K562 (cell line): ENCODE results near the gene RUFY2. TPM values are rescaled to one million over a fixed set of nuclear protein-coding genes. Genes with fewer than 3 reads are reported as not detected.

Experiments
- ATAC-seq: fragments of 200-7000 bp; cut with Tn5 transposase; 3 replicates; pipeline ENCODE4 v1.9.1; 2020; ENCODE audit warnings: moderate library complexity
- BruUV-seq: library from RNA; stranded (reverse); fragments of 400-500 nt; replicated peaks from 2 replicates; lab custom pipeline; 2021; lab: Mats Ljungman, UMichigan
- CTCF ChIA-PET: fragments of 300-600 bp; formaldehyde crosslinking; extraction: SDS; loops from one replicate; lab custom pipeline; 2021; ENCODE audit warnings: low intra/inter-chr PET ratio; lab: Yijun Ruan, JAX
- POLR2A ChIA-PET: fragments of 300-600, 350-650 bp; sonication (Branson Sonifier 250); formaldehyde crosslinking; extraction: SDS; loops from one replicate; lab custom pipeline; 2021; ENCODE audit warnings: antibody characterized with exemption, inconsistent platforms; lab: Yijun Ruan, JAX
- DNase-seq, 4 experiments: peaks; one replicate each; pipeline versions ENCODE4 v3.0.0 to v3.0.0-alpha.2; 2011 to 2018; ENCODE audit warnings: low spot score in 3 of 4, mixed read lengths in 3 of 4; ENCODE audit errors: extremely low read depth in 1 of 4
- FAIRE-seq: peaks from 2 replicates; lab custom pipeline; 2011; peaks lifted over from hg19 to GRCh38; lab: Jason Lieb, UNC
- H2AFZ ChIP-seq: 2 replicates; pipeline ENCODE4 v1.6.0; 2011; ENCODE audit warnings: low read depth, low read length, control low read depth, inconsistent platforms
- H3K27ac ChIP-seq: fragments of 200-600 bp; 3 replicates; pipeline ENCODE4 v1.8.0; 2011; ENCODE audit warnings: low read depth, mild to moderate bottlenecking, control low read depth, inconsistent platforms, low read length, moderate library complexity, mixed read lengths; ENCODE audit errors: extremely low read depth
- H3K27me3 ChIP-seq, 2 experiments: fragments of 300-600 bp in 1 of 2; 2 replicates in 1 of 2; 3 replicates in 1 of 2; pipeline versions ENCODE4 v1.6.0 to v1.8.0; 2011; ENCODE audit warnings: inconsistent platforms in 2 of 2, low read length in 2 of 2, mild to moderate bottlenecking in 1 of 2, mixed read lengths in 1 of 2, moderate library complexity in 1 of 2; ENCODE audit not compliant: control insufficient read depth in 2 of 2, insufficient read depth in 2 of 2
- H3K36me3 ChIP-seq: fragments of 300-600 bp; 3 replicates; pipeline ENCODE4 v1.8.0; 2011; ENCODE audit warnings: mild to moderate bottlenecking, low read length, inconsistent platforms; ENCODE audit not compliant: control insufficient read depth, insufficient read depth
- H3K4me1 ChIP-seq, 2 experiments: fragments of 200-600 bp in 1 of 2; replicated peaks in 1 of 2; 2 replicates in 1 of 2; 3 replicates in 1 of 2; pipeline versions ENCODE4 v1.5.1 to v1.8.0; 2011; ENCODE audit warnings: inconsistent platforms in 2 of 2, low read length in 2 of 2, mild to moderate bottlenecking in 1 of 2, mixed read lengths in 1 of 2, moderate library complexity in 1 of 2; ENCODE audit not compliant: control insufficient read depth in 2 of 2, insufficient read depth in 2 of 2
- H3K4me2 ChIP-seq: 2 replicates; pipeline ENCODE4 v1.6.1; 2011; ENCODE audit warnings: low read length, control low read depth, inconsistent platforms, mixed read lengths; ENCODE audit not compliant: insufficient read depth
- H3K4me3 ChIP-seq: fragments of 200-600 bp; sonication (generic), shearing (Covaris generic); 2 replicates; pipeline ENCODE4 v1.5.1; 2016; ENCODE audit warnings: control low read depth, inconsistent platforms
- H3K79me2 ChIP-seq: fragments of 200-600 bp; 3 replicates; pipeline ENCODE4 v1.8.0; 2011; ENCODE audit warnings: low read length, inconsistent platforms; ENCODE audit not compliant: control insufficient read depth, insufficient read depth
- H3K9ac ChIP-seq, 2 experiments: 2 replicates each; pipeline versions ENCODE4 v1.6.0 to v1.6.1; 2011; ENCODE audit warnings: low read depth in 2 of 2, low read length in 2 of 2, control low read depth in 1 of 2, inconsistent platforms in 1 of 2, mild to moderate bottlenecking in 1 of 2, mixed read lengths in 1 of 2; ENCODE audit not compliant: insufficient read depth in 1 of 2
- H3K9me1 ChIP-seq: one replicate; pipeline ENCODE4 v1.6.0; 2011; ENCODE audit warnings: inconsistent platforms, mild to moderate bottlenecking, low read length, moderate library complexity; ENCODE audit not compliant: control insufficient read depth, insufficient read depth
- H3K9me3 ChIP-seq: replicated peaks from 2 replicates; pipeline ENCODE4 v1.5.1; 2011; ENCODE audit warnings: low read depth, low read length, inconsistent platforms; ENCODE audit not compliant: control insufficient read depth, insufficient read depth
- H4K20me1 ChIP-seq: replicated peaks from 2 replicates; pipeline ENCODE4 v1.6.1; 2011; ENCODE audit warnings: low read length, inconsistent platforms, mixed read lengths; ENCODE audit not compliant: control insufficient read depth, insufficient read depth
- BDP1 ChIP-seq: IDR thresholded peaks from 3 replicates; pipeline ENCODE4 v1.6.1; 2011; ENCODE audit not compliant: insufficient read length, insufficient read depth
- CTCF ChIP-seq, 3 experiments: IDR thresholded peaks in 2 of 3; conservative IDR thresholded peaks in 1 of 3; 2 replicates each; pipeline ENCODE4 v1.5.1; 2011 to 2012; ENCODE audit warnings: low read length in 3 of 3, mild to moderate bottlenecking in 3 of 3, control low read depth in 2 of 3, improper control_type of control experiment in 1 of 3, inconsistent platforms in 1 of 3, low read depth in 1 of 3, mixed read lengths in 1 of 3, moderate library complexity in 1 of 3; ENCODE audit not compliant: insufficient read depth in 2 of 3
- DLX4 ChIP-seq: fragments of 250-450 bp; sonication (Bioruptor Pico); IDR thresholded peaks from 2 replicates; pipeline ENCODE4 v1.6.1; 2021; ENCODE audit warnings: mild to moderate bottlenecking
- ELF1 ChIP-seq: fragments of 200-800 bp; sonication (Bioruptor generic); IDR thresholded peaks from 2 replicates; pipeline ENCODE4 v1.6.1; 2016; ENCODE audit warnings: missing genetic modification characterization, missing compliant biosample characterization
- GABPB2 ChIP-seq: fragments of 250-450 bp; sonication (Bioruptor Pico); conservative IDR thresholded peaks from 2 replicates; pipeline ENCODE4 v1.5.1; 2021; ENCODE audit warnings: mild to moderate bottlenecking
- GTF2F1 ChIP-seq: IDR thresholded peaks from 2 replicates; pipeline ENCODE4 v1.6.1; 2011; ENCODE audit warnings: low read depth, low read length, improper control_type of control experiment
- HOXB6 ChIP-seq: fragments of 250-450 bp; sonication (Bioruptor Pico); IDR thresholded peaks from 2 replicates; pipeline ENCODE4 v1.5.1; 2022; ENCODE audit warnings: mild to moderate bottlenecking, borderline replicate concordance
- MITF ChIP-seq: IDR thresholded peaks from 2 replicates; pipeline ENCODE4 v1.6.1; 2014; ENCODE audit warnings: antibody characterized with exemption
- NFRKB ChIP-seq: fragments of 450-650 bp; IDR thresholded peaks from 2 replicates; pipeline ENCODE4 v1.6.1; 2016; ENCODE audit warnings: low read depth
- NRF1 ChIP-seq, 2 experiments: fragments of 450-650 bp; IDR thresholded peaks in 1 of 2; conservative IDR thresholded peaks in 1 of 2; 2 replicates each; pipeline ENCODE4 v1.6.1; 2014; ENCODE audit warnings: mild to moderate bottlenecking in 2 of 2
- POLR2G ChIP-seq: fragments of 200-400 bp; formaldehyde crosslinking; IDR thresholded peaks from 2 replicates; pipeline ENCODE4 v1.6.1; 2017; ENCODE audit warnings: low read depth, mild to moderate bottlenecking, antibody characterized with exemption, low read length, moderate library complexity
- POLR3G ChIP-seq: IDR thresholded peaks from 2 replicates; pipeline ENCODE4 v1.6.1; 2011; ENCODE audit not compliant: insufficient read length, insufficient replicate concordance; ENCODE audit errors: extremely low read depth
- STAT6 ChIP-seq: sonication (generic); formaldehyde crosslinking; IDR thresholded peaks from 2 replicates; pipeline ENCODE4 v1.8.1; 2023; ENCODE audit warnings: mild to moderate bottlenecking, missing genetic modification reagents
- ZNF146 ChIP-seq: IDR thresholded peaks from one replicate; pipeline ENCODE4 v1.6.1; 2018; ENCODE audit warnings: missing compliant biosample characterization; ENCODE audit not compliant: unreplicated experiment
- ZNF695 ChIP-seq: fragments of 450-650 bp; formaldehyde crosslinking; IDR thresholded peaks from 2 replicates; pipeline ENCODE4 v1.4.0; 2020; ENCODE audit warnings: mild to moderate bottlenecking, moderate library complexity
- WGBS: fragments of 100-300 bp; shearing (Covaris generic); methylation state at CpG from one replicate; pipeline ENCODE4 v1.1.6; 2016; ENCODE audit warnings: low coverage, mixed read lengths; ENCODE audit not compliant: insufficient coverage; ENCODE audit errors: missing lambda C conversion rate; 5-methylcytosine and 5-hydroxymethylcytosine counted together
- in situ Hi-C: fragments of 300-500 bp; cut with MboI; formaldehyde crosslinking; loops from 4 replicates; pipeline ENCODE4 v1.15.0; 2018; ENCODE audit warnings: inconsistent platforms, mixed read lengths
- intact Hi-C: fragments of 100-400 bp; cut with micrococcal nuclease; formaldehyde crosslinking; loops from 2 replicates; pipeline ENCODE4 v1.14.2; 2022
- polyA plus RNA-seq, 8 experiments: library from polyadenylated mRNA; depleted of rRNA in 4 of 8; stranded (reverse) in 5 of 8; unstranded in 3 of 8; fragments of >200 nt; fragmentation: Nextera tagmentation in 2 of 8; fragmentation: Illumina TruSeq in 1 of 8; extraction: Ambion mirVana in 2 of 8; extraction: Trizol in 1 of 8; gene quantifications; 2 replicates each; pipeline versions ENCODE4 v1.2.1 to v1.2.3, GENCODE V29; 2011 to 2014; ENCODE audit warnings: inconsistent platforms in 1 of 8, missing spikeins in 1 of 8
- total RNA-seq, 7 experiments: library from RNA; depleted of rRNA in 6 of 7; stranded (reverse); fragments of >200 nt in 6 of 7; fragmentation: Illumina TruSeq in 2 of 7; extraction: Trizol in 2 of 7; gene quantifications; 2 replicates each; pipeline versions ENCODE4 v1.2.1 to v1.2.3, GENCODE V29; 2011 to 2021; ENCODE audit warnings: low replicate concordance in 1 of 7

RUFY2 gene
- total and polyA plus RNA-seq, 9 of the 15 experiments (the other 6 are each of a cell fraction or from before 2014, with no cell fraction given): 3.7 to 20.1 (median 12.6) TPM

- WGBS: 95% methylated on average over 5 of the region's 5 CpGs
- DNase-seq: no peak
- CTCF ChIA-PET: no interaction called here
- Histone ChIP-seq H3K27ac (no peak overlapping the region), H2AFZ (no peak overlapping the region), H3K4me3 (no peak overlapping the region), H3K9me3 (no peaks in the 10 kb centered on the region), H3K4me2 (no peak overlapping the region), H3K79me2 (no peaks in the 10 kb centered on the region), H3K27me3 (no peaks in the 10 kb centered on the region), H3K4me1 (no peaks in the 10 kb centered on the region), H3K9ac (no peak overlapping the region), H3K9me1 (no peaks in the 10 kb centered on the region), H4K20me1 (no peaks in the 10 kb centered on the region), H3K36me3 (peaks cover 30% of the 10 kb centered on the region; the same call in 2 of the 3 replicates)
- POLR2A ChIA-PET: interaction anchor here (0.9 kb wide), 1 partner anchor 474 kb away, joined by 3 read pairs; no protein-coding TSS in a partner anchor
- no peak for ATAC-seq
- FAIRE-seq: no peak
- intact Hi-C loops (no loop called here), in situ Hi-C loops (no loop called here)
- no TSS peak for BruUV-seq
- no peak for TF ChIP-seq CTCF (IDR thresholded peaks at IDR 0.05 in 2 of 3, conservative IDR thresholded peaks at IDR 0.05 in 1 of 3; ENCODE audit: insufficient read depth in 2 of 3, low read depth in 1 of 3, low read length in 3 of 3)
- TF ChIP-seq ZNF695 (CRISPR knock-in tag): no peak
- TF ChIP-seq BDP1: no peak
- no peak for TF ChIP-seq POLR2G
- TF ChIP-seq ZNF146 (CRISPR knock-in tag): no peak
- no peak for TF ChIP-seq POLR3G
- TF ChIP-seq GABPB2: no peak
- no peak for TF ChIP-seq NRF1 (conservative IDR thresholded peaks at IDR 0.05 in 1 of 2, IDR thresholded peaks at IDR 0.05 in 1 of 2)
- no peak for TF ChIP-seq DLX4 (CRISPR knock-in tag)
- no peak for TF ChIP-seq STAT6 (CRISPR knock-in tag)
- no peak for TF ChIP-seq HOXB6 (CRISPR knock-in tag)
- TF ChIP-seq GTF2F1: no peak
- TF ChIP-seq MITF: no peak
- TF ChIP-seq ELF1: no peak
- no peak for TF ChIP-seq NFRKB
These were observed 40.5 kb downstream of the RUFY2 start for GRCh38 chr10:68366600-68366999.
